ENCODE data around the gene RRAD.

The RRAD gene

GRCh38 chr16:66949472-66949871 lies 24.1 kb upstream of the RRAD start:
- Histone ChIP-seq H3K27ac (ENCODE audit: low read depth, low read length) (no peak overlapping the region), H3K18ac (ENCODE audit: low read length) (no peak overlapping the region), H3K14ac (ENCODE audit: low read length) (no peak overlapping the region), H2AFZ (ENCODE audit: insufficient read depth, low read length, poor library complexity) (no peak overlapping the region), H3K4ac (ENCODE audit: low read depth, low read length) (no peak overlapping the region), H3K9ac (ENCODE audit: low read length) (no peak overlapping the region), H4K91ac (ENCODE audit: low read depth, low read length) (no peak overlapping the region), H4K8ac (ENCODE audit: low read depth, low read length) (no peak overlapping the region), H2BK120ac (ENCODE audit: insufficient read depth, low read length, poor library complexity) (no peak overlapping the region), H2AK5ac (ENCODE audit: low read length) (no peak overlapping the region), H3K23ac (ENCODE audit: low read length) (no peak overlapping the region), H2BK5ac (ENCODE audit: low read depth, low read length, poor library complexity) (no peak overlapping the region), H3K4me3 (ENCODE audit: low read depth, low read length) (no peak overlapping the region), H2BK12ac (ENCODE audit: low read length) (no peak overlapping the region), H3K4me1 (ENCODE audit: control insufficient read depth in 1 of 2, insufficient read depth in 2 of 2, low read length in 2 of 2) (no peaks in the 10 kb centered on the region), H3K79me2 (ENCODE audit: control insufficient read depth, insufficient read depth, low read length, poor library complexity) (no peaks in the 10 kb centered on the region), H3K9me3 (ENCODE audit: insufficient read depth, low read depth, low read length) (peaks cover 1% of the 10 kb centered on the region), H4K12ac (ENCODE audit: low read depth, low read length) (no peak overlapping the region), H3K27me3 (ENCODE audit: insufficient read depth, low read length) (peaks cover 21% of the 10 kb centered on the region), H3K79me1 (ENCODE audit: low read length) (no peaks in the 10 kb centered on the region), H3K4me2 (ENCODE audit: low read length) (no peak overlapping the region), H3K36me3 (ENCODE audit: control insufficient read depth in 1 of 2, insufficient read depth in 2 of 2, low read length in 2 of 2) (no peaks in the 10 kb centered on the region)
- no peak for DNase-seq
- WGBS (ENCODE audit: extremely low coverage, insufficient coverage, insufficient read length) = no CpG with 5 or more reads among the region's 6 CpGs

- H2BK12ac ChIP-seq (ENCODE audit: low read length) = no peak overlapping the region
- no peak overlapping the region for H2AK5ac ChIP-seq (ENCODE audit: low read length)
- no peak overlapping the region for H4K8ac ChIP-seq (ENCODE audit: low read depth, low read length)
- no peak overlapping the region for H3K4me2 ChIP-seq (ENCODE audit: low read length)
- no peak overlapping the region for H3K9ac ChIP-seq (ENCODE audit: low read length)
- H4K91ac ChIP-seq (ENCODE audit: low read depth, low read length) = no peak overlapping the region
- no peak overlapping the region for H3K4ac ChIP-seq (ENCODE audit: low read depth, low read length)
- H4K12ac ChIP-seq (ENCODE audit: low read depth, low read length) = no peak overlapping the region
- H3K27me3 ChIP-seq (ENCODE audit: insufficient read depth, low read length) = peaks cover 21% of the 10 kb centered on the region
- no peak overlapping the region for H2BK5ac ChIP-seq (ENCODE audit: low read depth, low read length, poor library complexity)
- H3K79me1 ChIP-seq (ENCODE audit: low read length) = no peaks in the 10 kb centered on the region
- no peaks in the 10 kb centered on the region for H3K79me2 ChIP-seq (ENCODE audit: control insufficient read depth, insufficient read depth, low read length, poor library complexity)
- peaks cover 1% of the 10 kb centered on the region for H3K9me3 ChIP-seq (ENCODE audit: insufficient read depth, low read depth, low read length)
- peaks cover 1 to 2% of the 10 kb centered on the region in 2 experiments for H3K36me3 ChIP-seq (ENCODE audit: control insufficient read depth in 1 of 2, insufficient read depth in 2 of 2, low read length in 2 of 2)
- H3K27ac ChIP-seq (ENCODE audit: low read depth, low read length) = no peak overlapping the region
- no peak for DNase-seq
- H3K18ac ChIP-seq (ENCODE audit: low read length) = no peak overlapping the region
- no peak overlapping the region for H2AFZ ChIP-seq (ENCODE audit: insufficient read depth, low read length, poor library complexity)
- no peaks in the 10 kb centered on the region for H3K4me1 ChIP-seq (ENCODE audit: control insufficient read depth in 1 of 2, insufficient read depth in 2 of 2, low read length in 2 of 2)
- no peak overlapping the region for H2BK120ac ChIP-seq (ENCODE audit: insufficient read depth, low read length, poor library complexity)
- H3K23ac ChIP-seq (ENCODE audit: low read length) = no peak overlapping the region
- WGBS (ENCODE audit: extremely low coverage, insufficient coverage, insufficient read length) = no CpG with 5 or more reads among the region's 21 CpGs
- H3K14ac ChIP-seq (ENCODE audit: low read length) = no peak overlapping the region
- no peak overlapping the region for H3K4me3 ChIP-seq (ENCODE audit: low read depth, low read length)
These were observed 23.5 kb upstream of the RRAD start for GRCh38 chr16:66948837-66949225.

- H3K9me3 ChIP-seq (ENCODE audit: insufficient read depth, low read depth, low read length) = peaks cover 3% of the 10 kb centered on the region
- H3K9ac ChIP-seq (ENCODE audit: low read length) = no peak overlapping the region
- no peak overlapping the region for H3K18ac ChIP-seq (ENCODE audit: low read length)
- no CpG with 5 or more reads among the region's 44 CpGs for WGBS (ENCODE audit: extremely low coverage, insufficient coverage, insufficient read length)
- H3K36me3 ChIP-seq (ENCODE audit: control insufficient read depth in 1 of 2, insufficient read depth in 2 of 2, low read length in 2 of 2) = peaks cover 6 to 7% of the 10 kb centered on the region in 2 experiments
- no peak overlapping the region for H2BK12ac ChIP-seq (ENCODE audit: low read length)
- H4K8ac ChIP-seq (ENCODE audit: low read depth, low read length) = no peak overlapping the region
- H3K4ac ChIP-seq (ENCODE audit: low read depth, low read length) = no peak overlapping the region
- H3K79me2 ChIP-seq (ENCODE audit: control insufficient read depth, insufficient read depth, low read length, poor library complexity) = no peaks in the 10 kb centered on the region
- peaks cover 21% of the 10 kb centered on the region for H3K27me3 ChIP-seq (ENCODE audit: insufficient read depth, low read length)
- H2AK5ac ChIP-seq (ENCODE audit: low read length) = no peak overlapping the region
- no peak overlapping the region for H4K91ac ChIP-seq (ENCODE audit: low read depth, low read length)
- H3K23ac ChIP-seq (ENCODE audit: low read length) = no peak overlapping the region
- H3K4me2 ChIP-seq (ENCODE audit: low read length) = no peak overlapping the region
- H2AFZ ChIP-seq (ENCODE audit: insufficient read depth, low read length, poor library complexity) = no peak overlapping the region
- H3K4me1 ChIP-seq (ENCODE audit: control insufficient read depth in 1 of 2, insufficient read depth in 2 of 2, low read length in 2 of 2) = no peaks in the 10 kb centered on the region
- H2BK120ac ChIP-seq (ENCODE audit: insufficient read depth, low read length, poor library complexity) = no peak overlapping the region
- no peak overlapping the region for H3K4me3 ChIP-seq (ENCODE audit: low read depth, low read length)
- no peak overlapping the region for H2BK5ac ChIP-seq (ENCODE audit: low read depth, low read length, poor library complexity)
- no peaks in the 10 kb centered on the region for H3K79me1 ChIP-seq (ENCODE audit: low read length)
- no peak overlapping the region for H3K14ac ChIP-seq (ENCODE audit: low read length)
- H4K12ac ChIP-seq (ENCODE audit: low read depth, low read length) = no peak overlapping the region
- DNase-seq = no peak
- no peak overlapping the region for H3K27ac ChIP-seq (ENCODE audit: low read depth, low read length)
These were observed 22.9 kb upstream of the RRAD start for GRCh38 chr16:66948134-66948836.

- peaks cover 21% of the 10 kb centered on the region for H3K27me3 ChIP-seq (ENCODE audit: insufficient read depth, low read length)
These were observed 22.1 kb upstream of the RRAD start for GRCh38 chr16:66947302-66948065.

More at GRCh38 chr16:66947302-66948065, 22.1 kb upstream of the RRAD start:
- Histone ChIP-seq H3K4me2 (ENCODE audit: low read length) (no peak overlapping the region), H3K79me1 (ENCODE audit: low read length) (no peaks in the 10 kb centered on the region), H3K27ac (ENCODE audit: low read depth, low read length) (no peak overlapping the region), H4K12ac (ENCODE audit: low read depth, low read length) (no peak overlapping the region), H2BK12ac (ENCODE audit: low read length) (no peak overlapping the region), H4K91ac (ENCODE audit: low read depth, low read length) (no peak overlapping the region), H3K79me2 (ENCODE audit: control insufficient read depth, insufficient read depth, low read length, poor library complexity) (no peaks in the 10 kb centered on the region), H3K9ac (ENCODE audit: low read length) (no peak overlapping the region), H3K18ac (ENCODE audit: low read length) (no peak overlapping the region), H2AK5ac (ENCODE audit: low read length) (no peak overlapping the region), H2AFZ (ENCODE audit: insufficient read depth, low read length, poor library complexity) (no peak overlapping the region), H2BK120ac (ENCODE audit: insufficient read depth, low read length, poor library complexity) (no peak overlapping the region), H3K14ac (ENCODE audit: low read length) (no peak overlapping the region), H3K4me1 (ENCODE audit: control insufficient read depth in 1 of 2, insufficient read depth in 2 of 2, low read length in 2 of 2) (no peaks in the 10 kb centered on the region), H3K9me3 (ENCODE audit: insufficient read depth, low read depth, low read length) (peaks cover 3% of the 10 kb centered on the region), H2BK5ac (ENCODE audit: low read depth, low read length, poor library complexity) (no peak overlapping the region), H3K36me3 (ENCODE audit: control insufficient read depth in 1 of 2, insufficient read depth in 2 of 2, low read length in 2 of 2) (peaks cover 14 to 15% of the 10 kb centered on the region in 2 experiments), H3K4ac (ENCODE audit: low read depth, low read length) (no peak overlapping the region), H3K4me3 (ENCODE audit: low read depth, low read length) (no peak overlapping the region), H4K8ac (ENCODE audit: low read depth, low read length) (no peak overlapping the region), H3K23ac (ENCODE audit: low read length) (no peak overlapping the region)
- DNase-seq = peak; percentile 58 to 86
- WGBS (ENCODE audit: extremely low coverage, insufficient coverage, insufficient read length) = no CpG with 5 or more reads among the region's 23 CpGs
